ENCODE results near the gene ABHD5. TPM values are rescaled to one million over a fixed set of nuclear protein-coding genes. Genes with fewer than 3 reads are reported as not detected.

Gene ABHD5
- total RNA-seq, 1 donor from 2014 or later = 8.1 TPM

GRCh38 chr3:43735618-43736017 is 44.9 kb downstream of the ABHD5 start:
- no peak overlapping the region for H3K4me3 Mint-ChIP-seq (ENCODE audit: unreplicated experiment)
- DNase-seq = no peak
- H3K27me3 Mint-ChIP-seq (ENCODE audit: unreplicated experiment) = no peaks in the 10 kb centered on the region
- H3K27ac Mint-ChIP-seq (ENCODE audit: unreplicated experiment) = no peak overlapping the region
- H3K9me3 Mint-ChIP-seq (ENCODE audit: unreplicated experiment) = peaks cover 1% of the 10 kb centered on the region
- no peaks in the 10 kb centered on the region for H3K36me3 Mint-ChIP-seq (ENCODE audit: unreplicated experiment)
- no peaks in the 10 kb centered on the region for H3K4me1 Mint-ChIP-seq (ENCODE audit: low read depth, unreplicated experiment)
- TF ChIP-seq, protein P1, sequence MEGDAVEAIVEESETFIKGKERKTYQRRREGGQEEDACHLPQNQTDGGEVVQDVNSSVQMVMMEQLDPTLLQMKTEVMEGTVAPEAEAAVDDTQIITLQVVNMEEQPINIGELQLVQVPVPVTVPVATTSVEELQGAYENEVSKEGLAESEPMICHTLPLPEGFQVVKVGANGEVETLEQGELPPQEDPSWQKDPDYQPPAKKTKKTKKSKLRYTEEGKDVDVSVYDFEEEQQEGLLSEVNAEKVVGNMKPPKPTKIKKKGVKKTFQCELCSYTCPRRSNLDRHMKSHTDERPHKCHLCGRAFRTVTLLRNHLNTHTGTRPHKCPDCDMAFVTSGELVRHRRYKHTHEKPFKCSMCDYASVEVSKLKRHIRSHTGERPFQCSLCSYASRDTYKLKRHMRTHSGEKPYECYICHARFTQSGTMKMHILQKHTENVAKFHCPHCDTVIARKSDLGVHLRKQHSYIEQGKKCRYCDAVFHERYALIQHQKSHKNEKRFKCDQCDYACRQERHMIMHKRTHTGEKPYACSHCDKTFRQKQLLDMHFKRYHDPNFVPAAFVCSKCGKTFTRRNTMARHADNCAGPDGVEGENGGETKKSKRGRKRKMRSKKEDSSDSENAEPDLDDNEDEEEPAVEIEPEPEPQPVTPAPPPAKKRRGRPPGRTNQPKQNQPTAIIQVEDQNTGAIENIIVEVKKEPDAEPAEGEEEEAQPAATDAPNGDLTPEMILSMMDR (IDR thresholded peaks at IDR 0.05; ENCODE audit: partially characterized antibody, unreplicated experiment) = no peak

DNA sequence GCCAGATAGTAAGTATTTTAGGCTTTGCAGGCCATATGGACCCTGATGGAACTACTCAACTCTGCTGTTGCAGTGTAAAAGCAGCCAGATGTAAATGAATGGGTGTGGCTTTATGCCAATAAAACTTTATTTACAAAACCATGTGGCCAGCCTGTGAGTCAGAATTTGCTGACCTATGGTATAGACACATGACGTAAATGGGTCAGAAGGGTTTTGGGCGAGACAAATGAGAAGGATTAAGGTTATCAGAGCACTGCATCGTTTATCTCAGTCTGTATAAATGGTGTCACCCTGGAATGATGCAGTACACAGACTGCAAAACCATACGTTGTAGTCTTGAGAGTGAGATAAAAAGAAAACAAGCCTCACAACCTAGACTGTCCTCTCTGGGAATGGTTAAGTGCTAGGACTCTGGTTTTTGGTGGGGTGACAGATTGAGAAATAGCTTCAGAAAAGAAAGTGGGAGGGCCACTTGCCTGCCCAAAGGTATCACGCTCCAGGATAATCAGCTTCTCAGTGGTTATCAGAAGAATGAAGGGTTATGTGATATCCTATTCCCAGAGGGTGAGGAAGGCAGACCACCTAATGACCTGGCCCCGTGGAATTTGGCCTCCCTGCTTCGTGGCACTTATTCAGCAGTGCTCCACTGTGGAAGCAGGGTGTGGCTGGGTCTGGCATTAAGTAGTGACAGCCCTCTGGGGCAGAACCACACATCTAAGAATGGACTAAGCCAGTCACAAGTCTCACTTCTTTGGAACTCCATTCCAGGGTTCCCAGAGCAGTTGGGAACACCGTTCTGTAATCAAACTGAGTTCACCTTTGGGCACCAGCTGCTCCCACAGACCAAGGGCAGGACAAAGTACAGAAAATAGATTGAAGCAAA is 46.1 kb downstream of the ABHD5 start:
- Mint-ChIP-seq H3K9me3 (ENCODE audit: unreplicated experiment) (peaks cover 1% of the 10 kb centered on the region), H3K27ac (ENCODE audit: unreplicated experiment) (no peak overlapping the region), H3K4me1 (ENCODE audit: low read depth, unreplicated experiment) (no peaks in the 10 kb centered on the region), H3K27me3 (ENCODE audit: unreplicated experiment) (no peaks in the 10 kb centered on the region), H3K4me3 (ENCODE audit: unreplicated experiment) (no peak overlapping the region), H3K36me3 (ENCODE audit: unreplicated experiment) (no peaks in the 10 kb centered on the region)
- no peak for DNase-seq
- TF ChIP-seq, protein P1 (IDR thresholded peaks at IDR 0.05; ENCODE audit: partially characterized antibody, unreplicated experiment) = no peak

DNA sequence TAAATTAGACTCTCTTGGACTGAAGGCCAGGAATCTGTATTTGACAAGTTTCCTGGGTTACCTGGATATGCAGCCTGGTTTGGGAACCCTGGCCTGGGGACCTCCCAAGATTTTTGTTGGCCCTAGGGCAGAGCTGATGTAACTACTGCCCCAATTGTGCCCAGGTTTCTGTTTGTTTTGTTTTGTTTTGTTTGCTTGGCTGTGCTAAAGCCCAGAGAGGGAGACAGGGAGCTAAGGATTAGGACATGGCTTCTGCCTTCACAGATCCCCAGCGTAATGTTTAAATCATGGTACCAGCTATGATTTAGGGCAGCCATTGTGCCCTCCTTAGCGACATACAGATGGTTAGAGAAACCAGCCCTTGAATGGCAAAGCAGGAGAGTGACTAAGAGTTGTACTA is 47.6 kb downstream of the ABHD5 start:
- DNase-seq = no peak
- H3K36me3 Mint-ChIP-seq (ENCODE audit: unreplicated experiment) = no peaks in the 10 kb centered on the region
- H3K9me3 Mint-ChIP-seq (ENCODE audit: unreplicated experiment) = peaks cover 1% of the 10 kb centered on the region
- no peaks in the 10 kb centered on the region for H3K4me1 Mint-ChIP-seq (ENCODE audit: low read depth, unreplicated experiment)
- H3K4me3 Mint-ChIP-seq (ENCODE audit: unreplicated experiment) = no peak overlapping the region
- TF ChIP-seq, protein P1 (IDR thresholded peaks at IDR 0.05; ENCODE audit: partially characterized antibody, unreplicated experiment) = no peak
- H3K27ac Mint-ChIP-seq (ENCODE audit: unreplicated experiment) = no peak overlapping the region
- no peaks in the 10 kb centered on the region for H3K27me3 Mint-ChIP-seq (ENCODE audit: unreplicated experiment)

- H3K27me3 Mint-ChIP-seq (ENCODE audit: unreplicated experiment) = no peaks in the 10 kb centered on the region
- no peak for DNase-seq
- H3K4me1 Mint-ChIP-seq (ENCODE audit: low read depth, unreplicated experiment) = no peaks in the 10 kb centered on the region
- H3K36me3 Mint-ChIP-seq (ENCODE audit: unreplicated experiment) = peaks cover 4% of the 10 kb centered on the region
- no peak overlapping the region for H3K27ac Mint-ChIP-seq (ENCODE audit: unreplicated experiment)
- H3K4me3 Mint-ChIP-seq (ENCODE audit: unreplicated experiment) = no peak overlapping the region
- TF ChIP-seq, protein P1 (IDR thresholded peaks at IDR 0.05; ENCODE audit: partially characterized antibody, unreplicated experiment) = no peak
- H3K9me3 Mint-ChIP-seq (ENCODE audit: unreplicated experiment) = peaks cover 5% of the 10 kb centered on the region
These were observed 52.2 kb downstream of the ABHD5 start for GRCh38 chr3:43742920-43743319.

DNA sequence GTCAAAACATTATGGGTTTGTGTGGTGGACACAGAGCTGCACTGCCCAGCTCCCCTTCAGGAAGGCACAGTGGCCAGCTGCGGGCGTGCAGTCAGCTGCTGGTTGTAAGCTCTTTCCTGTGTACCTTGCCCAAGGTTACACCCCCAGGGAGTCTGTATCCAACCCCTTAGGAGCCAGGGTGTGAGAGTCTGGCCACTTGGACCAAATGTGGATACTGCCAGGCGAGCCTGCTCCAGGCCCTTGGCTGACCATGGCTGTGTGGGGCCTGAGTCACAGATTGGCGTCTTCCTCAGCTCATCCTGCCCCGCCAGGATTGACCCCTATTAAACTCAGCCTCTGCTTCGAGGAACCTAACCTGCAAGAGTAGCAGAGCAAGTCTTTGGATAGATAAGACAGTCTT is 56.9 kb downstream of the ABHD5 start:
- H3K27me3 Mint-ChIP-seq (ENCODE audit: unreplicated experiment) = no peaks in the 10 kb centered on the region
- DNase-seq = no peak
- no peaks in the 10 kb centered on the region for H3K4me1 Mint-ChIP-seq (ENCODE audit: low read depth, unreplicated experiment)
- TF ChIP-seq, protein P1 (IDR thresholded peaks at IDR 0.05; ENCODE audit: partially characterized antibody, unreplicated experiment) = no peak
- H3K9me3 Mint-ChIP-seq (ENCODE audit: unreplicated experiment) = peaks cover 5% of the 10 kb centered on the region
- no peak overlapping the region for H3K4me3 Mint-ChIP-seq (ENCODE audit: unreplicated experiment)
- H3K36me3 Mint-ChIP-seq (ENCODE audit: unreplicated experiment) = peaks cover 9% of the 10 kb centered on the region
- H3K27ac Mint-ChIP-seq (ENCODE audit: unreplicated experiment) = no peak overlapping the region

Measured in glutamatergic neuron (in vitro differentiated cells).